ENCODE data around the gene EXOSC10. TPM values are rescaled to one million over a fixed set of nuclear protein-coding genes. Genes with fewer than 3 reads are reported as not detected.

Gene EXOSC10
- total RNA-seq, 1 experiment from 2014 or later, result 73.0 TPM

DNA sequence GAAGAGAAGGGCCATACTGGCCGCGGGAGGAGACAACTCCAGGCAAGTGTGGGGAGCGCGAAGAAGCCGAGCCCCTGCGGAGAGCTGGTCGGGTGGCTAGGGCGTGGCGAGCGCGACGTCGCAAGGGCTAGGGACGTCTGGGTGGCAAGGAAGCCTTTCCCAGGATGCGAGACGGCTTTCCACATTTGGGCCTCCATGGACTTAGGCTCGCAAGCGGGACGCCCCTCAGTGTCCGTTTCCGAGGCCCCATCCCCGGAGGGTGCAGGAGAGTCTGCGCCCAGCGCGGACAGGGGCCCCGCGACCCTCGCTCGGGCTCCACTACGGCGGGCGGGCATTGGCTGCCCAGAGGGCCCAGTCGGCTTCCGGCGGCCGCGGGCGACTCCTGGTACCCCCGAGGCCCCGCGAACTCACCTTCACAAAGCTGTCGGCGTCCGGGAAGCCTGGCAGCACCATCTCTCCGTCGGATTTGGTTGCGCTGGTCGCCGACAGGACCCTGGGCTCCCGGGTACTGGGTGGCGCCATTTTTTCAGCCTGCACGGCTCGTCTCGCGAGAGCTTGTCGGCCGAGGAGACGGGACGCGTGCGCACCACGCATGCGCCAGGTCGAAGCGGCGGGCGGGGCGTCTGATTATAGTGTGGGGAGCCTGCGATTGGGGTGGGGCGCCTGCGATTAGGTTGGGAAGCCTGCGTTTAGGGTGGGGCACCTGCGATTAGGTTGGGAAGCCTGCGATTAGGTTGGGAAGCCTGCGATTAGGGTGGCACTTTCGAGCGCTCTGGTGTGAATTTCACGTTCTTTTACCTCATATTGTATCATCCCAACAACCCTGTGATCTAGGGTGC, at the start of gene EXOSC10 (continued):
- TF ChIP-seq, protein P1, sequence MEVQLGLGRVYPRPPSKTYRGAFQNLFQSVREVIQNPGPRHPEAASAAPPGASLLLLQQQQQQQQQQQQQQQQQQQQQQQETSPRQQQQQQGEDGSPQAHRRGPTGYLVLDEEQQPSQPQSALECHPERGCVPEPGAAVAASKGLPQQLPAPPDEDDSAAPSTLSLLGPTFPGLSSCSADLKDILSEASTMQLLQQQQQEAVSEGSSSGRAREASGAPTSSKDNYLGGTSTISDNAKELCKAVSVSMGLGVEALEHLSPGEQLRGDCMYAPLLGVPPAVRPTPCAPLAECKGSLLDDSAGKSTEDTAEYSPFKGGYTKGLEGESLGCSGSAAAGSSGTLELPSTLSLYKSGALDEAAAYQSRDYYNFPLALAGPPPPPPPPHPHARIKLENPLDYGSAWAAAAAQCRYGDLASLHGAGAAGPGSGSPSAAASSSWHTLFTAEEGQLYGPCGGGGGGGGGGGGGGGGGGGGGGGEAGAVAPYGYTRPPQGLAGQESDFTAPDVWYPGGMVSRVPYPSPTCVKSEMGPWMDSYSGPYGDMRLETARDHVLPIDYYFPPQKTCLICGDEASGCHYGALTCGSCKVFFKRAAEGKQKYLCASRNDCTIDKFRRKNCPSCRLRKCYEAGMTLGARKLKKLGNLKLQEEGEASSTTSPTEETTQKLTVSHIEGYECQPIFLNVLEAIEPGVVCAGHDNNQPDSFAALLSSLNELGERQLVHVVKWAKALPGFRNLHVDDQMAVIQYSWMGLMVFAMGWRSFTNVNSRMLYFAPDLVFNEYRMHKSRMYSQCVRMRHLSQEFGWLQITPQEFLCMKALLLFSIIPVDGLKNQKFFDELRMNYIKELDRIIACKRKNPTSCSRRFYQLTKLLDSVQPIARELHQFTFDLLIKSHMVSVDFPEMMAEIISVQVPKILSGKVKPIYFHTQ (CRISPR knock-in tag; IDR thresholded peaks at IDR 0.05), result no peak
- TF ChIP-seq ZNF121 (CRISPR knock-in tag; IDR thresholded peaks at IDR 0.05) (no peak), NFATC4 (CRISPR knock-in tag; IDR thresholded peaks at IDR 0.05) (no peak), TEAD4 (CRISPR knock-in tag; IDR thresholded peaks at IDR 0.05) (no peak), NFYB (CRISPR knock-in tag; conservative IDR thresholded peaks at IDR 0.05; ENCODE audit: low read depth) (no peak), CREM (CRISPR knock-in tag; IDR thresholded peaks at IDR 0.05) (peak; percentile 38), MYBL2 (CRISPR knock-in tag; IDR thresholded peaks at IDR 0.05) (peak; percentile 64; the same call in 1 of the 2 replicates), ZNF416 (CRISPR knock-in tag; IDR thresholded peaks at IDR 0.05) (no peak), TEAD1 (CRISPR knock-in tag; IDR thresholded peaks at IDR 0.05) (no peak), FOXJ3 (CRISPR knock-in tag; IDR thresholded peaks at IDR 0.05; ENCODE audit: borderline replicate concordance) (no peak), ELF4 (CRISPR knock-in tag; IDR thresholded peaks at IDR 0.05; ENCODE audit: low read depth) (no peak), TCF7 (CRISPR knock-in tag; IDR thresholded peaks at IDR 0.05; ENCODE audit: low read depth) (no peak), GRHL2 (CRISPR knock-in tag; IDR thresholded peaks at IDR 0.05; ENCODE audit: insufficient replicate concordance, severe bottlenecking) (no peak), GABPB1 (CRISPR knock-in tag; IDR thresholded peaks at IDR 0.05) (0 out of 2 replicates have a peak, but pooled peaks have one; percentile 45)
- TF ChIP-seq, protein P2, sequence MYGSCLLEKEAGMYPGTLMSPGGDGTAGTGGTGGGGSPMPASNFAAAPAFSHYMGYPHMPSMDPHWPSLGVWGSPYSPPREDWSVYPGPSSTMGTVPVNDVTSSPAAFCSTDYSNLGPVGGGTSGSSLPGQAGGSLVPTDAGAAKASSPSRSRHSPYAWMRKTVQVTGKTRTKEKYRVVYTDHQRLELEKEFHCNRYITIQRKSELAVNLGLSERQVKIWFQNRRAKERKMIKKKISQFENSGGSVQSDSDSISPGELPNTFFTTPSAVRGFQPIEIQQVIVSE (CRISPR knock-in tag; IDR thresholded peaks at IDR 0.05; ENCODE audit: borderline replicate concordance), result no peak
- TF ChIP-seq, protein P3, sequence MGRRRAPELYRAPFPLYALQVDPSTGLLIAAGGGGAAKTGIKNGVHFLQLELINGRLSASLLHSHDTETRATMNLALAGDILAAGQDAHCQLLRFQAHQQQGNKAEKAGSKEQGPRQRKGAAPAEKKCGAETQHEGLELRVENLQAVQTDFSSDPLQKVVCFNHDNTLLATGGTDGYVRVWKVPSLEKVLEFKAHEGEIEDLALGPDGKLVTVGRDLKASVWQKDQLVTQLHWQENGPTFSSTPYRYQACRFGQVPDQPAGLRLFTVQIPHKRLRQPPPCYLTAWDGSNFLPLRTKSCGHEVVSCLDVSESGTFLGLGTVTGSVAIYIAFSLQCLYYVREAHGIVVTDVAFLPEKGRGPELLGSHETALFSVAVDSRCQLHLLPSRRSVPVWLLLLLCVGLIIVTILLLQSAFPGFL (CRISPR knock-in tag; IDR thresholded peaks at IDR 0.05; ENCODE audit: borderline replicate concordance), result no peak
- TF ChIP-seq, protein P4, sequence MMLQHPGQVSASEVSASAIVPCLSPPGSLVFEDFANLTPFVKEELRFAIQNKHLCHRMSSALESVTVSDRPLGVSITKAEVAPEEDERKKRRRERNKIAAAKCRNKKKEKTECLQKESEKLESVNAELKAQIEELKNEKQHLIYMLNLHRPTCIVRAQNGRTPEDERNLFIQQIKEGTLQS (CRISPR knock-in tag; conservative IDR thresholded peaks at IDR 0.05), result no peak
- TF ChIP-seq, protein P5, sequence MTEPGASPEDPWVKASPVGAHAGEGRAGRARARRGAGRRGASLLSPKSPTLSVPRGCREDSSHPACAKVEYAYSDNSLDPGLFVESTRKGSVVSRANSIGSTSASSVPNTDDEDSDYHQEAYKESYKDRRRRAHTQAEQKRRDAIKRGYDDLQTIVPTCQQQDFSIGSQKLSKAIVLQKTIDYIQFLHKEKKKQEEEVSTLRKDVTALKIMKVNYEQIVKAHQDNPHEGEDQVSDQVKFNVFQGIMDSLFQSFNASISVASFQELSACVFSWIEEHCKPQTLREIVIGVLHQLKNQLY (CRISPR knock-in tag; IDR thresholded peaks at IDR 0.05), result no peak
- TF ChIP-seq, protein P6, sequence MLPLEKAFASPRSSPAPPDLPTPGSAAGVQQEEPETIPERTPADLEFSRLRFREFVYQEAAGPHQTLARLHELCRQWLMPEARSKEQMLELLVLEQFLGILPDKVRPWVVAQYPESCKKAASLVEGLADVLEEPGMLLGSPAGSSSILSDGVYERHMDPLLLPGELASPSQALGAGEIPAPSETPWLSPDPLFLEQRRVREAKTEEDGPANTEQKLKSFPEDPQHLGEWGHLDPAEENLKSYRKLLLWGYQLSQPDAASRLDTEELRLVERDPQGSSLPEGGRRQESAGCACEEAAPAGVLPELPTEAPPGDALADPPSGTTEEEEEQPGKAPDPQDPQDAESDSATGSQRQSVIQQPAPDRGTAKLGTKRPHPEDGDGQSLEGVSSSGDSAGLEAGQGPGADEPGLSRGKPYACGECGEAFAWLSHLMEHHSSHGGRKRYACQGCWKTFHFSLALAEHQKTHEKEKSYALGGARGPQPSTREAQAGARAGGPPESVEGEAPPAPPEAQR (CRISPR knock-in tag; IDR thresholded peaks at IDR 0.05), result no peak
- TF ChIP-seq, protein P7, sequence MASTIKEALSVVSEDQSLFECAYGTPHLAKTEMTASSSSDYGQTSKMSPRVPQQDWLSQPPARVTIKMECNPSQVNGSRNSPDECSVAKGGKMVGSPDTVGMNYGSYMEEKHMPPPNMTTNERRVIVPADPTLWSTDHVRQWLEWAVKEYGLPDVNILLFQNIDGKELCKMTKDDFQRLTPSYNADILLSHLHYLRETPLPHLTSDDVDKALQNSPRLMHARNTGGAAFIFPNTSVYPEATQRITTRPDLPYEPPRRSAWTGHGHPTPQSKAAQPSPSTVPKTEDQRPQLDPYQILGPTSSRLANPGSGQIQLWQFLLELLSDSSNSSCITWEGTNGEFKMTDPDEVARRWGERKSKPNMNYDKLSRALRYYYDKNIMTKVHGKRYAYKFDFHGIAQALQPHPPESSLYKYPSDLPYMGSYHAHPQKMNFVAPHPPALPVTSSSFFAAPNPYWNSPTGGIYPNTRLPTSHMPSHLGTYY (CRISPR knock-in tag; IDR thresholded peaks at IDR 0.05), result no peak
- TF ChIP-seq, protein P8, sequence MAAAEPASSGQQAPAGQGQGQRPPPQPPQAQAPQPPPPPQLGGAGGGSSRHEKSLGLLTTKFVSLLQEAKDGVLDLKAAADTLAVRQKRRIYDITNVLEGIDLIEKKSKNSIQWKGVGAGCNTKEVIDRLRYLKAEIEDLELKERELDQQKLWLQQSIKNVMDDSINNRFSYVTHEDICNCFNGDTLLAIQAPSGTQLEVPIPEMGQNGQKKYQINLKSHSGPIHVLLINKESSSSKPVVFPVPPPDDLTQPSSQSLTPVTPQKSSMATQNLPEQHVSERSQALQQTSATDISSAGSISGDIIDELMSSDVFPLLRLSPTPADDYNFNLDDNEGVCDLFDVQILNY (CRISPR knock-in tag; IDR thresholded peaks at IDR 0.05), result no peak; the same call in 1 of the 2 replicates
- TF ChIP-seq, protein P9, sequence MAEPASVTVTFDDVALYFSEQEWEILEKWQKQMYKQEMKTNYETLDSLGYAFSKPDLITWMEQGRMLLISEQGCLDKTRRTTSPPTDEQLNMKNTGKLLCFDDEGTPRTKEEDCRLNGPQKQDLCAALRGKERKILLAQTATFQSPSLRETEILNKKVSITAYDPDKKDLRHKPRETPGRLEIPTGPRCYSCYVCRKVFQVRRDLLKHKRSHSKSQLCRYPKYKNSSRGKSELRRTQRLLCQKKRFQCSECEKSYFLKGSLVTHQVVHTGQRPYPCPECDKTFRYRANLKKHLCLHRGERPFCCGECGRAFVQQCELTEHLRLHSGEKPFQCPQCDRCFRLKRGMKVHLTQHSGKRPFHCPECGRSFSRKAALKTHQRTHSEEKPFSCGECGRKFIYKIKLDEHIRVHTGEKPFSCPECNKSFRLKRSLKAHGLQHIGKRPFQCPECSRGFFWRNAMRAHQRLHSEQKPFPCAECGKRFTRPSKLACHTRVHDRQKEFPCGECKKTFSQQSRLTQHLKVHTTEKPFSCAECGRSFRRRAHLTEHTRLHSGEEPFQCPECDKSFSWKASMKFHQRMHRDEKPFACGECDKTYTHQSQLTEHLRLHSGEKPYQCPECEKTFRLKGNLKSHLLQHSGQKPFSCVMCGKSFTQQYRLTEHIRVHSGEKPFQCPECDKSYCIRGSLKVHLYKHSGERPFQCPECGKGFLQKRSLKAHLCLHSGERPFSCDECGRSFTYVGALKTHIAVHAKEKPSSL (CRISPR knock-in tag; conservative IDR thresholded peaks at IDR 0.05), result no peak
- TF ChIP-seq, protein P10, sequence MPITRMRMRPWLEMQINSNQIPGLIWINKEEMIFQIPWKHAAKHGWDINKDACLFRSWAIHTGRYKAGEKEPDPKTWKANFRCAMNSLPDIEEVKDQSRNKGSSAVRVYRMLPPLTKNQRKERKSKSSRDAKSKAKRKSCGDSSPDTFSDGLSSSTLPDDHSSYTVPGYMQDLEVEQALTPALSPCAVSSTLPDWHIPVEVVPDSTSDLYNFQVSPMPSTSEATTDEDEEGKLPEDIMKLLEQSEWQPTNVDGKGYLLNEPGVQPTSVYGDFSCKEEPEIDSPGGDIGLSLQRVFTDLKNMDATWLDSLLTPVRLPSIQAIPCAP (CRISPR knock-in tag; IDR thresholded peaks at IDR 0.05), result no peak
- TF ChIP-seq, protein P11, sequence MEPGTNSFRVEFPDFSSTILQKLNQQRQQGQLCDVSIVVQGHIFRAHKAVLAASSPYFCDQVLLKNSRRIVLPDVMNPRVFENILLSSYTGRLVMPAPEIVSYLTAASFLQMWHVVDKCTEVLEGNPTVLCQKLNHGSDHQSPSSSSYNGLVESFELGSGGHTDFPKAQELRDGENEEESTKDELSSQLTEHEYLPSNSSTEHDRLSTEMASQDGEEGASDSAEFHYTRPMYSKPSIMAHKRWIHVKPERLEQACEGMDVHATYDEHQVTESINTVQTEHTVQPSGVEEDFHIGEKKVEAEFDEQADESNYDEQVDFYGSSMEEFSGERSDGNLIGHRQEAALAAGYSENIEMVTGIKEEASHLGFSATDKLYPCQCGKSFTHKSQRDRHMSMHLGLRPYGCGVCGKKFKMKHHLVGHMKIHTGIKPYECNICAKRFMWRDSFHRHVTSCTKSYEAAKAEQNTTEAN (CRISPR knock-in tag; IDR thresholded peaks at IDR 0.05), result no peak
